ENCODE data around the gene ABHD12.

- TF ChIP-seq CTCF (conservative IDR thresholded peaks at IDR 0.05 in 1 of 2, IDR thresholded peaks at IDR 0.05 in 1 of 2; ENCODE audit: low read depth in 1 of 2, low read length in 2 of 2) (no peak), EZH2 (IDR thresholded peaks at IDR 0.05; ENCODE audit: low read length, missing control alignments) (no peak)
Observed at GRCh38 chr20:25369529-25369928, 21.1 kb downstream of the ABHD12 start.
